GM19397 (cell line): ENCODE results near the gene FAM20C.

Source experiments
- ATAC-seq: cut with Tn5 transposase; IDR thresholded peaks from one replicate; pipeline ENCODE4 v1.9.1; 2021; ENCODE audit warnings: mild to moderate bottlenecking, moderate library complexity; ENCODE audit not compliant: unreplicated experiment

The FAM20C gene

DNA sequence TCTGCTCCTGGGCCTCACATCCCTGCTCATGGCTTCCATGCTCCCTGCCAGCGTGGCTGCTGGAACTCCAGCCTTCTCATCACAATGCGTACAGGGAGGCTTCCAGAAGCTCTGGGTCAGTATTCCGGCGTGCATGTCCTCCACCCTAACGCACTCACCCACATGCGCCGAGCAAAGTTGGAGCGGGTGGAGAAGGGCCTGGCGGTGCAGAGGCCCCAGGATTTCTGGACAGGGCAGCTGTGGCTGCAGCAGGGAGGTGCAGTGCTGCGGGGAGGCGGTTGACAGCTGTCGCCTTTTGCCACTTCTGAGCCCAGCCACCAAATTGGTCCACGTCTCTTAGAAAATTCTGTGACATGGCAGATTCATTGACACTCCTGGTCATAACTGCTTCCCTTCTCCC is 33.6 kb upstream of the FAM20C start:
- no peak for ATAC-seq

DNA sequence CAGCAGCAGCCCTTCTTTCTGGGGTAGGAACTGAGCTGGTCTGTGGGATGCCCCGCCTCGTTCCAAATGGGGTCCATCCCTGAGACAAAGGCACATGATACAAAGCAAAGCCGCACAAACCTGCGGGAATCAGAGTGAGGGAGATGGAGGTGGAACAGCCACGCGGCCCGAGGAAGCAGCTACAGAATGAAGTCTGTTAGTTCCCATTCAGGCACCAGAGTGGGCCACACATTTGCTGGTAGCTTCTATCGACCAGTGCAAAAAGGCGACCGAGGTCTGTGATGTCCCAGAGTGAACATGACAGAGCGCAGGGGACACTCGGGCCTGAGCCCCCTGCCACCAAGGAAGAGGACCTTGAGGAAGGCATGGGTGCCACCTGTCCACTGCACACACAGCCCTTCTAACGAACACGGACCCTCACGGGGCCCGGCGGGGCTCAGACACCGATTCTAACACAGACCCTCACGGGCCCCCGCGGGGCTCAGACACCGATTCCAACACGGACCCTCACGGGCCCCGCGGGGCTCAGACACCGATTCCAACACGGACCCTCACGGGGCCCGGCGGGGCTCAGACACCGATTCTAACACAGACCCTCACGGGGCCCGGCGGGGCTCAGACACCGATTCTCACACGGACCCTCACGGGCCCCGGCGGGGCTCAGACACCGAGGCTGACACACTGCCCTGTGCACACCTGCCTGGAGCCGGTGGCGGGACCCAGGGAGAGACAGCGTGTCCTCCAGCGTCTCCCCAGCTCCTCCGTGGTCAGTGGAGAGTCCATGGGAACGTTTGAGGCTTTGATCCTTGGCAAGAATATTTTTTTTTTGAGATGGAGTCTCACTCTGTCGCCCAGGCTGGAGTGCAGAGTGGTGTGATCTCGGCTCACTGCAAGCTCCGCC is 32.8 kb upstream of the FAM20C start:
- no peak for ATAC-seq

DNA sequence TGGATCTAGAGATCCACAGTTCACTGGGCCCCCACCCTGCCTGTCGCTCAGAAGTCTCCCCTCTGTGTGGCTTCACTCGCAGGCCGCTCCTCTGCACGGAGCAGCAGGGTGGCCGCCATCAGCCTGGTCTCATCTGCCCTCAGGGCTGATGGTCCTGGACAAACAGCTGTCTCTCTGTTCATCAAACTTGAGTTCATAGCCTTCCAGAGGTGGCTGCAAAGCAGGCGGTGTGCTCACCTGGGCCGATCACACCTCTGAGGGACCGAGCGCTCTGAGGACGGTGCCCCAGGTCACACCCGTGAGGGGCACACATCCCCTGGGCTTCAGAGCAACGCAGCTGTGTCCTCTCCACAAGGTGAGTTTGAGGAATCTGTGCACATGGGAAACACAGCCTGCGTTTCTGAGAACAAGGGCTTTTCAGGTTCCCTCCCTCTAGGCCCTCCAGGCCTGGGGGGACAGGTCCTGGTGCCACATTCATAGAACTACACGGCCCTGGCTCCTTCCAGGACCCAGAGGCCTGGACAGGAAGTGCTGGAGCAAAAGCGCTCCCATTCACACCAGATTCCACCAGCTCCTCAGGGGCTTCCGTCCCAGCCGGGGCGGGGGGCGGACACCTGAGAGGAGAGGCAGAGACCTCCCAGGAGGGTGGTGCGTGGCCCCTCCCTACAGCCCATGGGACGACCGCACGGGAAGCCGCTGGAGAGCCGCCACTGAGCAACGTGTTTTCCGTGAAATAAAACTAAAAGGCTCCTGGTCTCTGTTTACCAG is 31.2 kb upstream of the FAM20C start:
- ATAC-seq, result no peak

GRCh38 chr7:162632-163297 is 29.6 kb upstream of the FAM20C start:
- ATAC-seq, result no peak

- no peak for ATAC-seq
Observed at GRCh38 chr7:163298-163695, 29.1 kb upstream of the FAM20C start.

DNA sequence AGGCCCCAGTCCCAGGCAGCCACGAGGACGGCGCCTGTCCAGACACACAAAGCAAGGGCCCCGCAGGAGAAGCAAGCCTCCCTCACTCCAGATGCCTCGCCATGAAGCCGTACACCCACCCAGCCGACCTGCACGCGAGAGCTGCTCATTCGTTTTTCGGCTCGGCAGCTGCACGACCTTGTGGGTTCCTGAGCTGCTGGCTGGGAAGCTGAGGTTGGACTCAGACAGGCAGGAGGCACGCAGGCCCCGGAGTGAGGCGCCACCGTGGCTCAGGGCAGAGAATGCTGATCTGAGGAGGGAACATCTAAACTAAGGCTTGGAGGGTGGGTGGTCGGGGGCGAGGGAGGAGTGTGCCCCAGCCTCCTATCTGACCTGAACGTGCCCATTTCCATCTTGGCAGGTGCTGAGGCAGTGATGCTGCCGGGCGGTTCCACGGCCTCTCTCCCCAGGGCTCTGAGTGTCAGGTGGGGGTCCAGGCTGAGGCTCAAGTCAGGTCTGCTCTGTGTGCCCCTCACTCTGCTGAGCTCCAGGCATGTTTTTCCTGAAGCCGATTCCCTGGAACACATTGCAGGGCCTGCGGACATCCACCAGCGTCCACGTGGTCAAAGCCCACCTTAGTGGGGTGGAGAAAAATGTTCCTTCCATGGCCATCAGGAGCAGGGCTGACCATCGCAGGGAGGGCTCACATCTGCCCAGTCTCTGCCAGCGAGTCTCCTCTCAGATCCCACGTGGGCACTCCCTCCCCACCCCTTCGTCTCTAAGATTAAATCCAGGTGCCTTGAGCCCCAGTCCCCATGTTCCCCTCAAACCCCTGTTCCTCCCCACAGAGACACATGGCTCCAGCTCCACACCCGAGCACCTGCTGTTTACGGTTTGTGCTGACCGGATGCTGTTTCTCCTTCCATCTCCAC is 28.1 kb upstream of the FAM20C start:
- ATAC-seq, result no peak

DNA sequence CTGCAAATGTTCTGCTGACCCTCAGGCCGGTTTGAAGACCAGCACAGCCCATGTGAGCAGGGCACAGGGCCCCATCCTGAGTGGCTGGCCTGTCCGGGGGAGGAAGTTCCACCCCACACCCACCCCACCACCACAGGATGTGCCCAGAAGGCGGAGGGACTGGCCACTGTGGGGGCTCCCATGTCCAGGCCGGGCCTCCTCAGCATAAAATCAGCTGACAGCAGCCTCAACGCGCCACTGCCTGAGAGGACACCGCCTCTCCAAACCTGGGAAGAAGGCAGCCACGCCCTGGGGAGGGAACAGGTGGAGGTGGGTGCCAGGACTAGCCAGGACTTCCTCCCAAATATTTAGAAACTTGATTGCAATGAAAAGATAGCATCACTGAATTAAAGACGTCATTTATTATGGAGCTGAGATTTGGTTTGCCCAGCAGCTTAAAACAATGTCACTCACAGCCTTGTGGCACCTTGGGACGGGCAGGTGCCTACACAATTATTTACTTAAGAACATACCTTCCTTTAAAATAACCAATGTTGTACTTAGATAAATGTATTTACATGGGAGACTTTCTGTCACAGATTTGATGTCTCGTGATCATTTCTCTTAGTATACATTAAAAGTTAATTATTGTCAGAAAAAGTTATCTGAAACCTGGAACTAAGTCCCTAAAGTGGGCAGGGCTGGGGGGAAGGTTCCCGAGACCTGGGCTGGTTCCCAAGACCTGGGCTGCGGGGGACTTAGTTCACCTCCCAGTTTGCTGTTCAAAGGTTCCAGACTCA is 27.3 kb upstream of the FAM20C start:
- no peak for ATAC-seq

DNA sequence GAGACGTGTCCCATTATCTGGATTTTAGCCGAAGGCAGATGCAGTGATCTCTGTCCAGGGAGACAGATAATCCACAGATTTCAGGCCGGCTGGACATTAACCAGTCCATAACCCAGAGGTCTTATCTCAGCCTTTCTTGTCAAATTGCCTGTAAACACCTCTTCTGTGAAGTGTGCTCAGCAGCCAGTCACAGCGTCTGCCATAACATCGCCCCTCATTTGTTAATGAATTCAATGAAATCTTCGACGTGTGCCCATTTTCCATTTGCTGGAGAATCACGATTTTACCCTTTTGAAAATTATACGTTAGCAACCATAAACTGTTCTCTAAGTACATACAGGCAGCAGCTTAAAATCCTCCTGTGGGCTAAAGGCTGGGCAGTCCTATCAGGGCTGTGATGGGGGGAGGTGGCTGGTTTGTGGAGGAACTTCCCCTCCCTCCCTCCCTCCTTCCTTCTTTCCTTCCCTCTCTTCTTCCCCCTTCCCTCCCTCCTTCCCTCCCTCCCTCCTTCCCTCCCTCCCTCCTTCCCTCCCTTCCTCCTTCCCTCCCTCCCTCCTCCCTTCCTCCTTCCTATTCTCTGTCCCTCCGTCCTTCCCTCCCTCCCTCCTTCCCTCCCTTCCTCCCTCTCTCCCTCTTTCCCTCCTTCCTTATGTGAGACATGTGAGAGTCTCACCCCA is 26.6 kb upstream of the FAM20C start:
- ATAC-seq, result no peak

GRCh38 chr7:166338-167060 is 25.9 kb upstream of the FAM20C start:
- ATAC-seq, result no peak

DNA sequence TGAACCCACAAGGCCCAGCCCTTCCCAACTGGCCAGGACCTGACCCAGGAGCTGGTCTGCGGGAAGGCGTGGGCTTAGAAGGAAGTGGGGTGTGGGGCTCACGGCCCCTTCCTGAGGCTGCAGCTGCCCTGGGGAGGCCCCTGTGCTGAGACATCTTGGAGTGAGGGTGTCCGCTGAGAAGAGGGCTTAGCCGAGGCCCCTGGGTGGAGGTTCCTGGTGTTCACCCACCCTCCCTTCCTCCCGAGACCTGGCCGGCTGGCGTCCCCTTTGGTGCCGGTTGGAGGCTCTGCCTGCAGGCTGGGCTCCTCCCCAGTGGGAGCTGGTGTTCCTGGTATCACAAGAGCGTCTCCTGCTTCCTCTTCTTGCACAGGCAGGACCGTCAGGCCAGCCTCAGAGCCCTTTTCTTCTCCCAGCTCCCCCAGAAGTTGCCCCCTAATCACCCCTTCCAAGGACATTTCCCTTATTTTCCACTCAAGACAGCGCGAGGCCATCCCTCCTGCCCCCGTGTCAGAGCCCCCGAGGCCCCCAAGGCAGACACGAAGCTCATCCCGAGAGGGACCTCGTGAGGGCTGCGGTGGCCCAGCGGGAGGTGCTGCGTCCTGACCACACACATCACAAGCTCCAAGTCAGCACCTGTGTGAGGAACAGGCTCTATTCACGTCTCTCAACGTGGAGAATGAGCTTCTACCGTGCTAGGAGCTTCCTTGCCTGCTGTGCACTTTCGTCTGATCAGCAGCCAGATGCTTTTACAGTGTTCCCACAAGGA is 25.1 kb upstream of the FAM20C start:
- no peak for ATAC-seq

- ATAC-seq, result no peak
Observed at GRCh38 chr7:167976-168791, 24.2 kb upstream of the FAM20C start.

GRCh38 chr7:169276-170172 is 22.8 kb upstream of the FAM20C start:
- no peak for ATAC-seq

- no peak for ATAC-seq
Observed at GRCh38 chr7:170551-171363, 21.6 kb upstream of the FAM20C start.

- ATAC-seq, result no peak
Observed at GRCh38 chr7:171364-171904, 20.9 kb upstream of the FAM20C start.
